Activated T-helper 1 cell treated with anti-CD3 and anti-CD28 coated beads, Interleukin-12 subunit alpha, Interleukin-12 subunit beta, Interleukin-2, Interleukin-4 antibody, amounts not matched to agents 30 ng/mL and 10 ng/mL and 1 ng/mL, durations not matched to agents 14 hours and 24 hours and 36 hours (primary cell): ENCODE data around the gene CARD11. TPM values are rescaled to one million over a fixed set of nuclear protein-coding genes. Genes with fewer than 3 reads are reported as not detected.
A peak's percentile ranks its signal among the peaks of the same experiment; 100 is the strongest.
"Not testable (repeated sequence)": the region's sequence is repeated elsewhere in the genome, so short reads cannot be mapped to it uniquely, and the experiment has no call there.

Source experiments
- DNase-seq: peaks from one replicate; pipeline ENCODE4 v3.0.0; 2021; ENCODE audit warnings: low spot score
- H3K27ac Mint-ChIP-seq: one replicate; pipeline ENCODE4 v1.8.0; 2021; ENCODE audit warnings: mild to moderate bottlenecking, mixed read lengths
- H3K27me3 Mint-ChIP-seq: one replicate; pipeline ENCODE4 v1.8.0; 2022; ENCODE audit warnings: mild to moderate bottlenecking, moderate library complexity, mixed read lengths; ENCODE audit not compliant: insufficient read depth
- H3K36me3 Mint-ChIP-seq: one replicate; pipeline ENCODE4 v1.8.0; 2021; ENCODE audit warnings: low read depth, mixed read lengths
- H3K4me1 Mint-ChIP-seq: one replicate; pipeline ENCODE4 v1.8.0; 2021; ENCODE audit warnings: low read depth, mixed read lengths
- H3K4me3 Mint-ChIP-seq: one replicate; pipeline ENCODE4 v1.8.0; 2021; ENCODE audit warnings: mild to moderate bottlenecking, moderate library complexity, mixed read lengths
- H3K9me3 Mint-ChIP-seq: one replicate; pipeline ENCODE4 v1.8.0; 2021; ENCODE audit warnings: mixed read lengths
- intact Hi-C: fragments of 100-400 bp; cut with micrococcal nuclease; formaldehyde crosslinking; loops from one replicate; pipeline ENCODE4 v1.15.1; 2024
- total RNA-seq: library from RNA; stranded (reverse); gene quantifications from 2 replicates; pipeline ENCODE4 v1.2.3, GENCODE V29; 2022

Gene CARD11
- total RNA-seq, 1 donor from 2014 or later = 128 TPM

- DNase-seq = no peak
- no peaks in the 10 kb centered on the region for H3K9me3 Mint-ChIP-seq
- no peaks in the 10 kb centered on the region for H3K27me3 Mint-ChIP-seq
- peaks cover 25% of the 10 kb centered on the region for H3K36me3 Mint-ChIP-seq
- intact Hi-C loops = no loop called here
- H3K4me1 Mint-ChIP-seq = no peaks in the 10 kb centered on the region
- no peak overlapping the region for H3K4me3 Mint-ChIP-seq
- H3K27ac Mint-ChIP-seq = no peak overlapping the region
These were observed 116.1 kb downstream of the CARD11 start for GRCh38 chr7:2927592-2927991.

GRCh38 chr7:2926896-2927405 is 116.7 kb downstream of the CARD11 start:
- H3K27ac Mint-ChIP-seq = no peak overlapping the region
- no peaks in the 10 kb centered on the region for H3K9me3 Mint-ChIP-seq
- intact Hi-C loops = no loop called here
- no peak overlapping the region for H3K4me3 Mint-ChIP-seq
- H3K4me1 Mint-ChIP-seq = no peaks in the 10 kb centered on the region
- no peaks in the 10 kb centered on the region for H3K27me3 Mint-ChIP-seq
- H3K36me3 Mint-ChIP-seq = peaks cover 20% of the 10 kb centered on the region
- DNase-seq = no peak

- Mint-ChIP-seq H3K36me3 (peaks cover 22% of the 10 kb centered on the region), H3K4me3 (no peak overlapping the region), H3K27ac (peak overlapping the region; percentile 71), H3K4me1 (no peaks in the 10 kb centered on the region), H3K9me3 (no peaks in the 10 kb centered on the region), H3K27me3 (no peaks in the 10 kb centered on the region)
- intact Hi-C loops = no loop called here
- no peak for DNase-seq
These were observed 117.4 kb downstream of the CARD11 start for GRCh38 chr7:2926120-2926895.

GRCh38 chr7:2924866-2925840 is 118.5 kb downstream of the CARD11 start:
- Mint-ChIP-seq H3K4me3 (no peak overlapping the region), H3K27ac (no peak overlapping the region), H3K9me3 (peaks cover 6% of the 10 kb centered on the region), H3K27me3 (no peaks in the 10 kb centered on the region), H3K36me3 (peaks cover 31% of the 10 kb centered on the region), H3K4me1 (peaks cover 7% of the 10 kb centered on the region)
- intact Hi-C loops = no loop called here
- DNase-seq = no peak

- DNase-seq = no peak
- intact Hi-C loops = no loop called here
- no peaks in the 10 kb centered on the region for H3K27me3 Mint-ChIP-seq
- peaks cover 7% of the 10 kb centered on the region for H3K9me3 Mint-ChIP-seq
- peaks cover 14% of the 10 kb centered on the region for H3K4me1 Mint-ChIP-seq
- no peak overlapping the region for H3K4me3 Mint-ChIP-seq
- H3K27ac Mint-ChIP-seq = no peak overlapping the region
- H3K36me3 Mint-ChIP-seq = peaks cover 39% of the 10 kb centered on the region
These were observed 119.6 kb downstream of the CARD11 start for GRCh38 chr7:2923886-2924574.

- Mint-ChIP-seq H3K36me3 (peaks cover 43% of the 10 kb centered on the region), H3K27ac (no peak overlapping the region), H3K9me3 (peaks cover 7% of the 10 kb centered on the region), H3K27me3 (no peaks in the 10 kb centered on the region), H3K4me3 (no peak overlapping the region), H3K4me1 (peaks cover 14% of the 10 kb centered on the region)
- intact Hi-C loops = no loop called here
- DNase-seq = no peak
These were observed 120.3 kb downstream of the CARD11 start for GRCh38 chr7:2923291-2923781.

- H3K9me3 Mint-ChIP-seq = peaks cover 7% of the 10 kb centered on the region
- H3K36me3 Mint-ChIP-seq = peaks cover 43% of the 10 kb centered on the region
- no peaks in the 10 kb centered on the region for H3K27me3 Mint-ChIP-seq
- intact Hi-C loops = no loop called here
- DNase-seq = no peak
- H3K27ac Mint-ChIP-seq = no peak overlapping the region
- no peak overlapping the region for H3K4me3 Mint-ChIP-seq
- peaks cover 14% of the 10 kb centered on the region for H3K4me1 Mint-ChIP-seq
These were observed 120.8 kb downstream of the CARD11 start for GRCh38 chr7:2922866-2923265.

- Mint-ChIP-seq H3K4me1 (peaks cover 14% of the 10 kb centered on the region), H3K27me3 (no peaks in the 10 kb centered on the region), H3K9me3 (peaks cover 7% of the 10 kb centered on the region), H3K4me3 (no peak overlapping the region), H3K36me3 (peaks cover 41% of the 10 kb centered on the region), H3K27ac (no peak overlapping the region)
- no peak for DNase-seq
- intact Hi-C loops = no loop called here
These were observed 121.3 kb downstream of the CARD11 start for GRCh38 chr7:2922348-2922691.

- Mint-ChIP-seq H3K36me3 (peaks cover 43% of the 10 kb centered on the region), H3K27ac (no peak overlapping the region)
- intact Hi-C loops = no loop called here
These were observed 121.9 kb downstream of the CARD11 start for GRCh38 chr7:2921653-2922347.

GRCh38 chr7:2920956-2921652 is 122.6 kb downstream of the CARD11 start:
- Mint-ChIP-seq H3K4me1 (peaks cover 14% of the 10 kb centered on the region), H3K27ac (no peak overlapping the region), H3K27me3 (no peaks in the 10 kb centered on the region), H3K4me3 (no peak overlapping the region), H3K36me3 (peaks cover 45% of the 10 kb centered on the region), H3K9me3 (peaks cover 7% of the 10 kb centered on the region)
- intact Hi-C loops = no loop called here
- no peak for DNase-seq

More at GRCh38 chr7:2921653-2922347, 121.9 kb downstream of the CARD11 start:
- Mint-ChIP-seq H3K27me3 (no peaks in the 10 kb centered on the region), H3K9me3 (peaks cover 7% of the 10 kb centered on the region), H3K4me3 (no peak overlapping the region), H3K4me1 (peaks cover 14% of the 10 kb centered on the region)
- DNase-seq = no peak

- Mint-ChIP-seq H3K36me3 (peaks cover 44% of the 10 kb centered on the region), H3K4me1 (peaks cover 14% of the 10 kb centered on the region)
- H3K27me3 Mint-ChIP-seq, intact Hi-C loops, H3K4me3 Mint-ChIP-seq, H3K27ac Mint-ChIP-seq, H3K9me3 Mint-ChIP-seq, DNase-seq: not testable (repeated sequence)
These were observed 123.2 kb downstream of the CARD11 start for GRCh38 chr7:2920480-2920879.
